DOHH2 (cell line): Measurements from ENCODE around the gene PDGFC.

Experiments used
- H3F3A ChIP-seq: fragments of 200-600 bp; sonication (generic), shearing (Covaris generic); 2 replicates; pipeline ENCODE4 v1.6.0; 2016; ENCODE audit warnings: antibody characterized with exemption, mild to moderate bottlenecking; ENCODE audit not compliant: control insufficient read depth, insufficient read depth
- H3K27ac ChIP-seq: fragments of 200-600 bp; sonication (generic); 2 replicates; pipeline ENCODE4 v1.5.1; 2014; ENCODE audit warnings: low read depth, mild to moderate bottlenecking, low read length, moderate library complexity
- H3K27me3 ChIP-seq: fragments of 200-600 bp; sonication (generic); 2 replicates; pipeline ENCODE4 v1.6.1; 2014; ENCODE audit warnings: mild to moderate bottlenecking, low read length, mixed read lengths; ENCODE audit not compliant: control insufficient read depth
- H3K36me3 ChIP-seq: fragments of 200-600 bp; sonication (generic); 2 replicates; pipeline ENCODE4 v1.6.1; 2014; ENCODE audit warnings: mild to moderate bottlenecking, low read length, moderate library complexity, mixed read lengths; ENCODE audit not compliant: control insufficient read depth
- H3K4me1 ChIP-seq: fragments of 200-600 bp; sonication (generic); 2 replicates; pipeline ENCODE4 v1.6.1; 2014; ENCODE audit warnings: mild to moderate bottlenecking, low read length, mixed read lengths; ENCODE audit not compliant: control insufficient read depth
- H3K4me2 ChIP-seq: fragments of 200-600 bp; sonication (generic); 2 replicates; pipeline ENCODE4 v1.6.0; 2014; ENCODE audit warnings: mild to moderate bottlenecking, low read length, moderate library complexity
- H3K4me3 ChIP-seq: fragments of 200-600 bp; sonication (generic); 2 replicates; pipeline ENCODE4 v1.5.1; 2014; ENCODE audit warnings: mild to moderate bottlenecking, low read length, mixed read lengths
- H3K79me2 ChIP-seq: fragments of 200-600 bp; sonication (generic); 2 replicates; pipeline ENCODE4 v1.6.1; 2014; ENCODE audit warnings: mild to moderate bottlenecking, low read length, mixed read lengths; ENCODE audit not compliant: control insufficient read depth
- H3K9me2 ChIP-seq: fragments of 200-600 bp; sonication (generic); replicated peaks from 2 replicates; pipeline ENCODE4 v1.6.1; 2014; ENCODE audit warnings: mild to moderate bottlenecking, low read length, mixed read lengths; ENCODE audit not compliant: control insufficient read depth
- H3K9me3 ChIP-seq: fragments of 200-600 bp; sonication (generic); 2 replicates; pipeline ENCODE4 v1.6.1; 2014; ENCODE audit warnings: antibody characterized with exemption, low read length, mixed read lengths; ENCODE audit not compliant: control insufficient read depth, insufficient read depth
- H4K20me1 ChIP-seq: fragments of 200-600 bp; sonication (generic); 2 replicates; pipeline ENCODE4 v1.6.0; 2014; ENCODE audit warnings: low read depth, mild to moderate bottlenecking, antibody characterized with exemption, low read length, moderate library complexity; ENCODE audit not compliant: control insufficient read depth, insufficient read depth
- EZH2phosphoT487 ChIP-seq: fragments of 200-600 bp; sonication (generic); IDR thresholded peaks from 2 replicates; pipeline ENCODE4 v1.6.1; 2017; ENCODE audit warnings: borderline replicate concordance, mild to moderate bottlenecking, antibody characterized with exemption, low read length, moderate library complexity, mixed read lengths
- TF ChIP-seq, protein P1 (sequence below): fragments of 200-600 bp; sonication (generic); IDR thresholded peaks from one replicate; pipeline ENCODE4 v1.5.1; 2014; ENCODE audit warnings: antibody characterized with exemption, mild to moderate bottlenecking, low read depth, low read length; ENCODE audit not compliant: poor library complexity, severe bottlenecking

Gene PDGFC

DNA sequence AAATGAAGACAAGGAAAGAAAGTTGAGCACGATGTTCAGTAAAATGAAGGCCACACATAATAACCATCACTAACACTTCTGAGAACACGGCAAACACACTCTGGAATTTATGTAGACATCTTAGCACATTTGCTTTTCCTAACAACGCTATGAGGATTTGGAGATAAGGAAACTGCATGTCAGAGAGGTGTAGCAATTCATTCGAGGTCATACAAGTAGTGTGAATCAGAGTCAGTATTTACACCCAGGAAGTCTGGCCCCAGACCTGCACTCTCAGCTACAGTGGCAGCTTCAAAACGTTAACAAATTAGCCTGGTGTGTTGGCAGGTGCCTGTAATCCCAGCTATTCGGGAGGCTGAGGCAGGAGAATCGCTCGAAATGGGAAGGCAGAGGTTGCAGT lies 253.4 kb downstream of the PDGFC start:
- H3F3A ChIP-seq, result no peaks in the 10 kb centered on the region
- H3K27ac ChIP-seq, result no peak overlapping the region
- no peaks in the 10 kb centered on the region for H3K36me3 ChIP-seq
- H3K27me3 ChIP-seq, result no peaks in the 10 kb centered on the region
- no peak for TF ChIP-seq EZH2phosphoT487
- TF ChIP-seq, protein P1, sequence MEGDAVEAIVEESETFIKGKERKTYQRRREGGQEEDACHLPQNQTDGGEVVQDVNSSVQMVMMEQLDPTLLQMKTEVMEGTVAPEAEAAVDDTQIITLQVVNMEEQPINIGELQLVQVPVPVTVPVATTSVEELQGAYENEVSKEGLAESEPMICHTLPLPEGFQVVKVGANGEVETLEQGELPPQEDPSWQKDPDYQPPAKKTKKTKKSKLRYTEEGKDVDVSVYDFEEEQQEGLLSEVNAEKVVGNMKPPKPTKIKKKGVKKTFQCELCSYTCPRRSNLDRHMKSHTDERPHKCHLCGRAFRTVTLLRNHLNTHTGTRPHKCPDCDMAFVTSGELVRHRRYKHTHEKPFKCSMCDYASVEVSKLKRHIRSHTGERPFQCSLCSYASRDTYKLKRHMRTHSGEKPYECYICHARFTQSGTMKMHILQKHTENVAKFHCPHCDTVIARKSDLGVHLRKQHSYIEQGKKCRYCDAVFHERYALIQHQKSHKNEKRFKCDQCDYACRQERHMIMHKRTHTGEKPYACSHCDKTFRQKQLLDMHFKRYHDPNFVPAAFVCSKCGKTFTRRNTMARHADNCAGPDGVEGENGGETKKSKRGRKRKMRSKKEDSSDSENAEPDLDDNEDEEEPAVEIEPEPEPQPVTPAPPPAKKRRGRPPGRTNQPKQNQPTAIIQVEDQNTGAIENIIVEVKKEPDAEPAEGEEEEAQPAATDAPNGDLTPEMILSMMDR, result no peak
- H4K20me1 ChIP-seq, result no peaks in the 10 kb centered on the region
- no peak overlapping the region for H3K4me3 ChIP-seq
- H3K79me2 ChIP-seq, result no peaks in the 10 kb centered on the region
- no peaks in the 10 kb centered on the region for H3K9me3 ChIP-seq
- H3K9me2 ChIP-seq, result no peaks in the 10 kb centered on the region
- no peak overlapping the region for H3K4me2 ChIP-seq
- H3K4me1 ChIP-seq, result no peaks in the 10 kb centered on the region

DNA sequence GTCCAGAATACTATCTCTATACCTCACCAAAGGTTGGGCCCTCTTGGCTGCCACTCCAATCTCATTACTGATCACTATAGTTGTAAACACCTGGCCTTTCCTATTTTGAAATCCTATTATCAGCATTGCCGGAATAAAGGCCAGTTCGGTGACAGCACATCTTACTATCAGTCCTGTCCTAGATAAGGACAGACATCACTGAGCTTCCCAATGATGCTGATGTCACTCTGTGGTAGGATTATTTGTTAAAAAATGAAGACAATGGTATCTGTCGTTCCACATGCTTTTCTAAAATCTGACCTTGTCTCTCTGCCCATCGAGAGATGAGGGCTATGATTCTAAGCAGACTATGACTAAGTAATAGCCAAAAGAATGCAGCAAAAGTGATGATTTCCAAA lies 260.4 kb downstream of the PDGFC start:
- H3K4me3 ChIP-seq, result no peak overlapping the region
- H3K4me1 ChIP-seq, result no peaks in the 10 kb centered on the region
- no peaks in the 10 kb centered on the region for H3F3A ChIP-seq
- no peak for TF ChIP-seq EZH2phosphoT487
- TF ChIP-seq, protein P1, result no peak
- H3K36me3 ChIP-seq, result no peaks in the 10 kb centered on the region
- no peaks in the 10 kb centered on the region for H4K20me1 ChIP-seq
- no peaks in the 10 kb centered on the region for H3K9me3 ChIP-seq
- H3K9me2 ChIP-seq, result no peaks in the 10 kb centered on the region
- H3K79me2 ChIP-seq, result no peaks in the 10 kb centered on the region
- no peak overlapping the region for H3K4me2 ChIP-seq
- no peak overlapping the region for H3K27ac ChIP-seq
- H3K27me3 ChIP-seq, result no peaks in the 10 kb centered on the region
